Medulla oblongata (tissue), 1 donor: ENCODE data around the gene TRIM29.
"Not testable (repeated sequence)": the region's sequence is repeated elsewhere in the genome, so short reads cannot be mapped to it uniquely, and the experiment has no call there.

Experiments
- DNase-seq: peaks from one replicate; pipeline ENCODE4 v3.0.0-alpha.2; 2015; ENCODE audit errors: extremely low spot score

Gene TRIM29

DNA sequence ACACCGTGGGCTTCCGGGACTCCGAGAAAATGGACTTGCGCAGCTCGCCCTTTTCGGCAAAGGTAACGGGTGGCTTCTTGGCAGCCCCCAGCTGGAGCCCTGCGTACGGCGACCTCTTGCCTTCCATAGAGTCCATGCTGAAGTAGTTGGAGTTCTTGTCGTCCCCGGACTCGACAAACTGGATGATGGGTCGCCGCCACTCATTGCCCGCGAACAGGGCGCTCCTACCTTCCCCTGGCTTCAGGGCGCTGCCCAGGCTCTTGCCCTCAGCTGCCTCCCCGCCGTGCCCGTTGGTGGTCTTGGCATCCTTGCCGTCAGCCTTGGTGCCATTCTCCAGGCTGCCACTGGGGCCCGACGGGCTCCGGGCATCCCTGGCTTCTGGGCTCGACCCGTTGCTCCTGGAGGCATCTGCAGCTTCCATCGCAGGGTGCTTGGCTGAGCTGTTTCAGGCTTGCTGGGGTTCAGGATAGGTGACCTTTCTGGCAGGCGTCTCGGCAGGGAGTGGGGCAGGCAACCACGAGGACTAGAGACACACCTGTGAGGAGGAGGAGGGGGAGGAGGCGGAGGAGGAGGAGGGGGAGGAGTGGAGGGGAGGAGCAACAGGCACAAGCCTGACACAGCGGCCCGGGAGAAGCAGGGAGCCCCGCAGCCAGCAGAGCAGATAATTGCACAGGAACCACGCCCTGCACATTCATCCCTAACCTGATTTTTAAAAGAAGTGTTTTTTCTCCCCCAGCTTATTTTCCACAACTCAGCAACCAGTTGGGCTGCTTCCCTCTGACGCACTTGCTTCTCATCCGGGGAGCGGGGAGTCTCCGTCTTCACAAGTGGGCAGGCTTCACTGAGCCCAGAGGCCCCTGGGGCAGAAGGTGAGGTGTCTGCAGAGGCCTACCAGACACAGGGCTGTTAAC is at the start of gene TRIM29:
TSS of gene TRIM29 (minus strand) at position 503 of the 911 bp plus-strand sequence. CDS start at position 421, 82 bp downstream.
- DNase-seq, result no peak

DNA sequence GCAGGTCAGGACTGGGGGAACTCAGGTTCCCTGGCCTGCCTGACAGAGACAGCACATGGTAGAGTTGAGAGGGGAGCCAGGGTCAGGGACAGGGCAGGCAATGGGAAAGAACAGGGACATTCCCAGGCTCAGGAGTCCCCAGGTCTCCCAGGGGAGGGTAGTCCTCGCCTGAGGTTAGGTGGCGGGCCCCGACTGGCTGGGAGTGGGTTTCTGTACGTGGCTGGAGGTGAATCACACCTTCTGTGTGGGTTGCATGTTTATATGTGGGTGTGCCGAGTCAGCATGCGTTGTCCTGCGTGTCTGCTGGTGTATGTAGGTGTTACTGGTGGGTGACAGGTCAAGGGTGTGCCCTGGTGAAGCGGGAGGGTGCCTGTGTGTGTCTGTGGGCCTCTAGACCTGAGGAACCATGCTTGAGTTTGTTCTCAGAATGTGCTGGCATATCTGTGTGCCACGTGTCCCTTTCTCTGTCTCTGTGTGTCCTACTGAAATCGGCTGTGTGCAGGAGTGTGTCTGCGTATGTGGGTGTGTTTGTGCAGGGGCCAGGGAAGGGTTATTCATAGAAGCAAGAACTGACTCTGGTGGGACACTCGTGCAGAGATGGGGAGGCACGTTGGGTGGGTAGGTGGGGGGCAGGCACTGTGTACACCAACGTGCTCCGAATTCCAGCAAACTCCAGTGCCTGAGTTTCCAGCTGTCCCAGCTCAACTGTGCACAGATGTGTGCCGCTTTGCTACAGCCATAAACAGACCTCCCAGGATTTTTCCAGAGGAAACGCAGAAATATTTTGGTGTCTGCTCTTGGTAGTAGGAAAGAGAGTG is 49.1 kb upstream of the TRIM29 start:
- DNase-seq, result no peak

DNA sequence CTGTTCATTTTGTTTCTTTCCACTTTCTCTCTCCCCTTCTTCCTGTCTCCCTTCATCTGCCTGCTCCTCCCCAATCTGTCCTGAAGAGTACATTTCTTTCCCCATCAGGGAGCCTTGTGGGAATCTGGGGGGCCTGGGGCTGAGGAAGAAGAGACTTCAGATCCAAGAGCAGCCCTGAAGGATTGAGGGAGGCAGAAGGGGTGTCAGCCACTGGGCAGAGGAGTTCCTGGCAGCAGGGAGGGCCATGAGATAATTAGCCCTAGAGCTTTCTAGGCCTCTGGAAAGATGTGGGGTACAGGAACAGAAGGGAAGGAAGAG is 48.5 kb upstream of the TRIM29 start:
- no peak for DNase-seq

- no peak for DNase-seq
These were observed 48.0 kb upstream of the TRIM29 start for GRCh38 chr11:120185706-120186455.

GRCh38 chr11:120184946-120185705 is 47.2 kb upstream of the TRIM29 start:
- no peak for DNase-seq

DNA sequence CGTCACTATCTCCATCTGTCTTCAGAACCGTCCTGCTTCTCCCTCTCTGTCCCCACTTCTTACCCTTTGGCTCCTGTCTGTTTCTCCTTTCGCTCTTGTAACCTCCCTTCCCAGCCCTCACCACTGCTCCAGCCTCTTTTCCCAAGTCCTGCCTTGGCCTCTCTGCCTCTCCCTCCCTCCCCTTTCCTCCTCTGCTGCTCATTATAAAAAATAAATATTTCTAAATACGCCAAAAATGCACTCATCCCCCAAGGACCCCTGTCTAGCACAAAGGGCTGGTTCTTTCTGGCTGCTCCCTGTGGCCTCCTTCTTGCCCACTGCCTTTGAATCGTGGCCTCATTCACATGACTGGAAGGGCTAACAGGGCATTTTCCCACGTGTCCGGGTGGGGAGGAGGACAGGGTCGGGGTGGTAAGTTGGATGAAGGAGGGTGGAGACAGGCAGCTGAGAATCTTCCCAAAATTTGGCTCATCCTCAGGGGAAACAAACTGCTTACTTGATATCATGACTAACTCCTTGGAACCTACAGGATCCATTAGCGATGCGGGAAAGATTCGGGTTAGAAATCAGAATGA is 46.5 kb upstream of the TRIM29 start:
- DNase-seq, result no peak

DNA sequence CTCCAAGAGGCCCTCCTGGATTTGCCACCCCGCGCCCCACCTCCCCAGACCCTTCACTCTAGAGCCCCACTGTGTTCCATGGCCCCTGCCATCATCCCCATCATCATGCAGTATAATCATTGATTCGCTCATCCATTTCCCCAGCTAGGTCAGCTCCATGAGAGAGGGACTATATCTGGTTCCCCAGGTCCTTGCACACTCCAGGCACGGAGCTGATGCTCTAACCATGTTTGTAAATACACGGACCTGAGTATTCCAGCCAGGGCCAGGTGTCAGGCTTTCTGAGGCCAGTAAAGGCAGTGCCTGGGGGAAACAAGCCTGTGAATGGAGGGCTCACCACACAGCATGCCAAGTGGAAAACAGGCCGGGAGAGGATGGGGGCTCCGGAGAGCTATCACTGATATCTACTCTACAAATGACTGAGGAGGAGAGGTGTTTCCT is 45.8 kb upstream of the TRIM29 start:
- no peak for DNase-seq

GRCh38 chr11:120182790-120183491 is 45.0 kb upstream of the TRIM29 start:
- DNase-seq, result no peak

DNA sequence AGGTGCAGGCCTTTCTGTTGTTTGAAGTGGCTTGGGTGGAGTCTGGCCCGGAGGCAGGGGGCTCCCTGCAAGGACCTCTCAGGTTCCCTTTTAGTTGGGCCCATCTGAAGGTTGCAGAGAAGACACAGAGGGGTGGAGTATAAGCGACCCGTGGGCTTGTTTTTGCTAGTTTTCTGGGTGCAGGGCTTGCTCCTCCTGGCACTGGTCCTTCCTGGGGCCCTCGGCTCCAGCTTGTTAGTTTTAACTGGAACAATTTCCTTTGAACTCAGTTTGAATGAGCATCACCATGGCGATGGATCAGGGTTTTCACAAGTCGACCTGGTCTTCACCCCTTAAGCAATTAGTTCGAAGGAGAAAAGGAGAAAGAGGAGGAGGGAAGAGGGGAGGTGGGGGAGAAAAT is 44.5 kb upstream of the TRIM29 start:
- no peak for DNase-seq

GRCh38 chr11:120181376-120181975 is 43.6 kb upstream of the TRIM29 start:
- DNase-seq, result no peak

GRCh38 chr11:120180551-120181232 is 42.8 kb upstream of the TRIM29 start:
- peak; percentile 30 for DNase-seq

DNA sequence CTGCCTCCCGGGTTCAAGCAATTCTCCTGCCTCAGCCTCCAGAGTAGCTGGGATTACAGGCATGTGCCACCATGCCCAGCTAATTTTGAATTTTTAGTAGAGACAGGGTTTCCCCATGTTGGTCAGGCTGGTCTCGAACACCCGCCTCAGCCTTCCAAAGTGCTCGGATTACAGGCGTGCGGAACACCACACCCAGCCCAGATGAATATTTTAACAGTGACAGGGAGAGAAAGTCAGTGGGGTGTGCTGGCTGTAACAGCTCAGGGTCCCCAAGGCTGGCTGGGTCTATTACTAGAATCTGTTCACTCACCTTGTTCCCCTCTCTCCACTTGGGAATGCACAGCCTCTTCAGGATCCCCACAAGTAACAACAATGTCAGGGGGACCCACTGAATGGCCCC is 42.1 kb upstream of the TRIM29 start:
- DNase-seq, result not testable (repeated sequence)

DNA sequence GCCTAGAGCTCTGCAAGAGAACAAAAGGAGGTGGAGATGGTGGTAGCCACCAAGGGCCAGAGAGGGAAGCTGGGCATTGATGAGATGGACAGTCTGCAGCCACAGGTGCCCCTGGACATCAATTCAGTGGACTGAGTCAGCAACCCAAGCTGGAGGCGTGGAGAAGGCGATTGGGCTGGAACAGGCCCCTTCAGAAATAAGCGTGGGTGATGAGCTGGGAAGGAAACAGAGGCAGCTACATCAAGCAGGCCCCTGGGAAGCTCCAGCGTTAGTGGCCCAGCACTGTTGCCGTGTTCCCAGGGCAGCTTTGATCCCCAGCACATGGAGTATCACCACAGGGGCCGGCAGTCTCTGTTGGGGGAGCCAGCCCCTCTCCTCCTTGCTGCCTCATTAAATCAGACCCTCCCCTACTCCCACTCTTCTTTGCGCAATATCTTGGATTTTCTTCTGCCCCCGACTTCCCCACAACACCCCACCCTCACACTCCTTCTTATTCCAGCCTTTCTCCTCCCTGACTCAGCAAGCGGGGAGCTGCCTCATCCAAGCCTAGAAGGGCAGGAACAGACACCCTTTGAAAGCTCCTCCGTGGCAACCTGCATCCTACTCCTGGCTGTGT is 41.3 kb upstream of the TRIM29 start:
- DNase-seq, result no peak

GRCh38 chr11:120178561-120179056 is 40.7 kb upstream of the TRIM29 start:
- no peak for DNase-seq

- DNase-seq, result no peak
These were observed 37.0 kb upstream of the TRIM29 start for GRCh38 chr11:120174866-120175265.

DNA sequence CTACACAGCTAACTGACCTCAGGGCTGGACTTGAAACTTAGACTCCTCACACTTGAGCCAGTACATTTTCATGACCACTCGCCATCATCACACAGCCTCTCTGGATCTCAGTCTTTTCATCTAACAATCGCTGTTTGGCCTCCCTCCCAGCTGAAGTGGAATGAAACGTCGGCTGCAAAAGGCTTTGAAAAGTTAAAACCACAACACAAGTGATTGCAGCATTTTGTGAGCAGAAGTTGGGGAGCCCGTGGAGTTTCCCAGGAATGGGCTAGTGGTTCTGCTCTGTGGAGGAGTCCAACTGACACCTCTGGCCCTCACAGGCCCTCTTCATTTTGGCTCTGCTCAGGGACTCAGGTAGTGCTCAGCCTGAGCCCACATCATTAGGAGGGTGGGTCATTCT is 35.9 kb upstream of the TRIM29 start:
- DNase-seq, result no peak

DNA sequence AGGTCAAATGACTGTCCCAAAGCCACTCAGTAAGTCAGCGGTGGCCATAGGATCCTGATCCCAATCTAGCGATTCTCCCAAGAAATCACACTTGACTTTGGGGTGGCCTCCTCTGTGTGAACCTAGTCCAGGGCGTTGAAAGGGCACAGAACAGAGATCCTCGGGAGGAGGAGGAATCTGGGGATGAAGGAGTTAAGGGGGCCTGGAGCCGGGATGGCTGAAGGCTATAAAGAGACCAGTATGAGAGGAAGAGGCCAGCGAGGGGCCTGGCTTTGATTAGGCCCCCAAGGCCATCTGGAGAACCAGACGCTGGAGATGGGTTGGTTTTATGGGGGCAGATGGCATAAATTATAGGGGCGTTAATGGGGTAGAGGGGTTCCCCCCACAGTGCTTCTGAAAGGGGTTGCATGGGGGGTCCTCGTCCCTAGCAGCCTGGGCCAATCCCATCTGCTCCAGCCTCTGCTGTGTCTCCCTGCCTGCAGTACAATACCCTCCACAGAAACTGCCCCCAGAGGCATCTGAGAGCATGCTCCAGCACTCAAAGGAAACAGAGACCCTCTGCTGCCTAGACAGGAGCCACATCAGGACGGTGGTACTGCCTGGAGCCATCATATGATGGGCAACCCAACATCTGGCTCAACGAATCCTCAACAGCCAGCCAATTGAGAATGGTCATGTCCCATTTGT is 35.2 kb upstream of the TRIM29 start:
- DNase-seq, result no peak
